Left ventricle myocardium superior (tissue), 1 donor: ENCODE measurements around the gene PAPPA. TPM values are rescaled to one million over a fixed set of nuclear protein-coding genes. Genes with fewer than 3 reads are reported as not detected.

Experiments used
- ATAC-seq: fragments of 200-7000 bp; cut with Tn5 transposase; one replicate; pipeline ENCODE4 v1.9.1; 2020; ENCODE audit warnings: mild to moderate bottlenecking, moderate library complexity
- DNase-seq: peaks from one replicate; pipeline ENCODE4 v3.0.0-alpha.2; 2020
- intact Hi-C: fragments of 100-400 bp; cut with micrococcal nuclease; formaldehyde crosslinking; loops from one replicate; pipeline ENCODE4 v1.11.0; 2022
- total RNA-seq: library from RNA; stranded (reverse); fragmentation: NEBNext Ultra II Directional; extraction: Animal tissue kit (Norgen Biotek cat#: 25700); gene quantifications from one replicate; pipeline ENCODE4 v1.2.1, GENCODE V29; 2021
- donor health status: DM: no; HTN: yes; CAD: no; lungs with severe emphysema.

The PAPPA gene
- total RNA-seq, 1 donor from 2014 or later, result 1.1 TPM

GRCh38 chr9:116383936-116384335 lies 230.3 kb downstream of the PAPPA start:
- intact Hi-C loops, result loop anchor here (2.0 kb wide), 1 partner anchor 63 kb away; no protein-coding TSS in a partner anchor
- ATAC-seq, result no peak
- no peak for DNase-seq

GRCh38 chr9:116387934-116388698 lies 234.5 kb downstream of the PAPPA start:
- no peak for ATAC-seq
- DNase-seq, result no peak
- intact Hi-C loops, result no loop called here

- intact Hi-C loops, result no loop called here
- ATAC-seq (no peak), DNase-seq (no peak)
Observed at GRCh38 chr9:116389541-116390302, 236.1 kb downstream of the PAPPA start.

GRCh38 chr9:116390303-116391228 lies 237.0 kb downstream of the PAPPA start:
- intact Hi-C loops, result no loop called here
- ATAC-seq, result no peak
- DNase-seq, result no peak

- intact Hi-C loops, result no loop called here
- DNase-seq, result no peak
- no peak for ATAC-seq
Observed at GRCh38 chr9:116391306-116391900, 237.8 kb downstream of the PAPPA start.

- ATAC-seq, result no peak
- no peak for DNase-seq
- intact Hi-C loops, result no loop called here
Observed at GRCh38 chr9:116393198-116393597, 239.6 kb downstream of the PAPPA start.

- DNase-seq, result no peak
- no peak for ATAC-seq
- intact Hi-C loops, result no loop called here
Observed at GRCh38 chr9:116394070-116394469, 240.5 kb downstream of the PAPPA start.

- ATAC-seq (no peak), DNase-seq (no peak)
- intact Hi-C loops, result no loop called here
Observed at GRCh38 chr9:116394894-116395698, 241.5 kb downstream of the PAPPA start.

- intact Hi-C loops, result no loop called here
- no peak for DNase-seq
Observed at GRCh38 chr9:116395699-116396037, 242.1 kb downstream of the PAPPA start.

GRCh38 chr9:116403171-116403570 lies 249.6 kb downstream of the PAPPA start:
- ATAC-seq, result no peak
- intact Hi-C loops, result no loop called here
- DNase-seq, result no peak

More at GRCh38 chr9:116395699-116396037, 242.1 kb downstream of the PAPPA start:
- no peak for ATAC-seq

- ATAC-seq, result no peak
- DNase-seq, result no peak
- intact Hi-C loops, result no loop called here
Observed at GRCh38 chr9:116404228-116404627, 250.6 kb downstream of the PAPPA start.

- no peak for ATAC-seq
- DNase-seq, result no peak
- intact Hi-C loops, result no loop called here
Observed at GRCh38 chr9:116405321-116405720, 251.7 kb downstream of the PAPPA start.

- DNase-seq (no peak), ATAC-seq (no peak)
- intact Hi-C loops, result no loop called here
Observed at GRCh38 chr9:116406469-116406868, 252.9 kb downstream of the PAPPA start.

GRCh38 chr9:116409129-116409528 lies 255.5 kb downstream of the PAPPA start:
- intact Hi-C loops, result no loop called here
- DNase-seq, result no peak
- ATAC-seq, result no peak

- DNase-seq, result no peak
- intact Hi-C loops, result no loop called here
- ATAC-seq, result no peak
Observed at GRCh38 chr9:116409638-116410037, 256.0 kb downstream of the PAPPA start.

- intact Hi-C loops, result no loop called here
- no peak for ATAC-seq
Observed at GRCh38 chr9:116411506-116411905, 257.9 kb downstream of the PAPPA start.

GRCh38 chr9:116414374-116414773 lies 260.8 kb downstream of the PAPPA start:
- DNase-seq (no peak), ATAC-seq (no peak)
- intact Hi-C loops, result no loop called here

More at GRCh38 chr9:116411506-116411905, 257.9 kb downstream of the PAPPA start:
- DNase-seq, result no peak

GRCh38 chr9:116416421-116416820 lies 262.8 kb downstream of the PAPPA start:
- ATAC-seq (no peak), DNase-seq (no peak)
- intact Hi-C loops, result no loop called here
